ENCODE results near the gene ARID1B. TPM values are rescaled to one million over a fixed set of nuclear protein-coding genes. Genes with fewer than 3 reads are reported as not detected.

Gene ARID1B
- total and polyA plus RNA-seq, 2 of the 4 experiments (the other 2 are of a cell fraction), result 14.5 to 20.1 TPM

DNA sequence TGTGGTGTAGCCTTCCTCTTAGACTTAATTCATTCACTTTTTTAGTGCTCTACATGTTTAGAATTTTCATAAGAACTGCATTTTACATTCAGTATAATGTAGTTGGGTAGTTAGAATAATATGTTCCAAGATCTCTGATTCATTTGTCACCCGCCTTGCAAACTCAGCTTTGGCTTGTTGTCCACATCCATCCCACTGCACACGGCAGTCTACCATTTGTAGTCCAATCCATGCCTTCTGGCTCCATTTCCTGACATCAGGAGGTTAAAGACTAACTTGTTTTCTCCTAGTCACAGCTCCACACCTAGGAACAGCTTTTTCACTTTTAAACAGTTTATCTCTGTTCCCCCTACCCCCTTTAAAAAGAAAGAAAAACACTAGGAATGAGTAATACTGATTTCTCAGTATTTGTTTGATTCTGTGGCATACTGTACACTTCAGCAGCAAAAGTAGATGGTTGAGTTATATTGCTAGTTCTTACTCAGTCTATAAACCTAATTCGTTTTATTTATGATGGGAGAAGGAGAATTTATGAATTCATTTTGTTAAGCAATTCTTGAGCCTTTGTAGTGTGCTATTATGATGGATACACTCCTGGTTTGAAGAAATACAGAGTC lies 180.9 kb downstream of the ARID1B start:
- H3K14ac ChIP-seq (replicated peaks; ENCODE audit: low read depth, low read length), result no peak overlapping the region
- no TSS peak for BruUV-seq (replicated peaks)
- no peak overlapping the region for H2BK120ac ChIP-seq (ENCODE audit: low read depth, low read length)
- H2AFZ ChIP-seq (replicated peaks; ENCODE audit: low read length, poor library complexity), result no peak overlapping the region
- peaks cover 15% of the 10 kb centered on the region for H3K4me1 ChIP-seq (ENCODE audit: control insufficient read depth, insufficient read depth, low read length)
- H4K91ac ChIP-seq (ENCODE audit: insufficient read depth, low read depth, low read length), result no peak overlapping the region
- intact Hi-C loops (cut with micrococcal nuclease), result loop anchor here (10.0 kb wide), 2 partner anchors 273 to 317 kb away; no protein-coding TSS in a partner anchor
- H3K27ac ChIP-seq (ENCODE audit: insufficient read depth, low read length), result no peak overlapping the region
- H3K4ac ChIP-seq (ENCODE audit: low read depth, low read length), result no peak overlapping the region; the same call in 1 of the 2 replicates
- no peak overlapping the region for H2BK20ac ChIP-seq (ENCODE audit: low read depth, low read length)
- dilution Hi-C loops (cut with HindIII; ENCODE audit: low sequenced_read_pairs, unreplicated experiment), result no loop called here
- H3K36me3 ChIP-seq (ENCODE audit: control insufficient read depth, insufficient read depth, low read length), result no peaks in the 10 kb centered on the region
- H2BK15ac ChIP-seq (ENCODE audit: low read depth, low read length), result no peak overlapping the region
- no peak overlapping the region for H2AK5ac ChIP-seq (ENCODE audit: low read depth, low read length)
- ATAC-seq (ENCODE audit: low read depth) (peak; percentile 7; the same call in 1 of the 2 replicates), DNase-seq (peak; percentile 35)
- ChIA-PET POLR2A (ENCODE audit: unreplicated experiment) (no interaction called here), CTCF (no interaction called here)
- no CpG with 5 or more reads among the region's 3 CpGs for WGBS, 2 experiments (ENCODE audit: extremely low coverage in 2 of 2, insufficient read length in 1 of 2)
- peaks cover 26 to 71% of the 10 kb centered on the region in 2 experiments for H3K79me1 ChIP-seq (ENCODE audit: low read depth in 1 of 2, low read length in 2 of 2)
- no peak overlapping the region for H3K23ac ChIP-seq (ENCODE audit: low read depth, low read length)
- no peaks in the 10 kb centered on the region for H3K27me3 ChIP-seq (ENCODE audit: control insufficient read depth, insufficient read depth, low read length)
- no peak overlapping the region for H3K18ac ChIP-seq (ENCODE audit: low read depth, low read length)
- H4K5ac ChIP-seq (ENCODE audit: low read depth, low read length), result no peak overlapping the region
- TF ChIP-seq BHLHE40 (IDR thresholded peaks at IDR 0.05; ENCODE audit: low read depth, low read length) (no peak), POLR2A (IDR thresholded peaks at IDR 0.05; ENCODE audit: low read depth, low read length) (no peak), SMC3 (IDR thresholded peaks at IDR 0.05; ENCODE audit: low read depth, low read length) (no peak), CEBPB (IDR thresholded peaks at IDR 0.05; ENCODE audit: low read depth, low read length) (no peak), RFX5 (IDR thresholded peaks at IDR 0.05; ENCODE audit: low read depth, low read length) (no peak), CHD1 (IDR thresholded peaks at IDR 0.05; ENCODE audit: low read depth, low read length) (no peak), MXI1 (IDR thresholded peaks at IDR 0.05; ENCODE audit: borderline replicate concordance, low read depth, low read length) (no peak), MAFK (IDR thresholded peaks at IDR 0.05; ENCODE audit: low read depth, low read length) (no peak), MAZ (IDR thresholded peaks at IDR 0.05; ENCODE audit: borderline replicate concordance, low read depth, low read length) (no peak), RAD21 (IDR thresholded peaks at IDR 0.05; ENCODE audit: low read length) (no peak), FOS (IDR thresholded peaks at IDR 0.05; ENCODE audit: low read depth, low read length) (no peak), NFE2L2 (IDR thresholded peaks at IDR 0.05; ENCODE audit: low read depth, low read length) (no peak), RCOR1 (IDR thresholded peaks at IDR 0.05; ENCODE audit: insufficient replicate concordance, low read length) (no peak)
- TF ChIP-seq, protein P1, sequence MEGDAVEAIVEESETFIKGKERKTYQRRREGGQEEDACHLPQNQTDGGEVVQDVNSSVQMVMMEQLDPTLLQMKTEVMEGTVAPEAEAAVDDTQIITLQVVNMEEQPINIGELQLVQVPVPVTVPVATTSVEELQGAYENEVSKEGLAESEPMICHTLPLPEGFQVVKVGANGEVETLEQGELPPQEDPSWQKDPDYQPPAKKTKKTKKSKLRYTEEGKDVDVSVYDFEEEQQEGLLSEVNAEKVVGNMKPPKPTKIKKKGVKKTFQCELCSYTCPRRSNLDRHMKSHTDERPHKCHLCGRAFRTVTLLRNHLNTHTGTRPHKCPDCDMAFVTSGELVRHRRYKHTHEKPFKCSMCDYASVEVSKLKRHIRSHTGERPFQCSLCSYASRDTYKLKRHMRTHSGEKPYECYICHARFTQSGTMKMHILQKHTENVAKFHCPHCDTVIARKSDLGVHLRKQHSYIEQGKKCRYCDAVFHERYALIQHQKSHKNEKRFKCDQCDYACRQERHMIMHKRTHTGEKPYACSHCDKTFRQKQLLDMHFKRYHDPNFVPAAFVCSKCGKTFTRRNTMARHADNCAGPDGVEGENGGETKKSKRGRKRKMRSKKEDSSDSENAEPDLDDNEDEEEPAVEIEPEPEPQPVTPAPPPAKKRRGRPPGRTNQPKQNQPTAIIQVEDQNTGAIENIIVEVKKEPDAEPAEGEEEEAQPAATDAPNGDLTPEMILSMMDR (conservative IDR thresholded peaks at IDR 0.05; ENCODE audit: low read depth, low read length), result no peak
- TF ChIP-seq, protein P2, sequence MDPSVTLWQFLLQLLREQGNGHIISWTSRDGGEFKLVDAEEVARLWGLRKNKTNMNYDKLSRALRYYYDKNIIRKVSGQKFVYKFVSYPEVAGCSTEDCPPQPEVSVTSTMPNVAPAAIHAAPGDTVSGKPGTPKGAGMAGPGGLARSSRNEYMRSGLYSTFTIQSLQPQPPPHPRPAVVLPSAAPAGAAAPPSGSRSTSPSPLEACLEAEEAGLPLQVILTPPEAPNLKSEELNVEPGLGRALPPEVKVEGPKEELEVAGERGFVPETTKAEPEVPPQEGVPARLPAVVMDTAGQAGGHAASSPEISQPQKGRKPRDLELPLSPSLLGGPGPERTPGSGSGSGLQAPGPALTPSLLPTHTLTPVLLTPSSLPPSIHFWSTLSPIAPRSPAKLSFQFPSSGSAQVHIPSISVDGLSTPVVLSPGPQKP (IDR thresholded peaks at IDR 0.05; ENCODE audit: borderline replicate concordance, low read depth, low read length), result no peak
- TF ChIP-seq, protein P3, sequence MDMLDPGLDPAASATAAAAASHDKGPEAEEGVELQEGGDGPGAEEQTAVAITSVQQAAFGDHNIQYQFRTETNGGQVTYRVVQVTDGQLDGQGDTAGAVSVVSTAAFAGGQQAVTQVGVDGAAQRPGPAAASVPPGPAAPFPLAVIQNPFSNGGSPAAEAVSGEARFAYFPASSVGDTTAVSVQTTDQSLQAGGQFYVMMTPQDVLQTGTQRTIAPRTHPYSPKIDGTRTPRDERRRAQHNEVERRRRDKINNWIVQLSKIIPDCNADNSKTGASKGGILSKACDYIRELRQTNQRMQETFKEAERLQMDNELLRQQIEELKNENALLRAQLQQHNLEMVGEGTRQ (IDR thresholded peaks at IDR 0.05; ENCODE audit: low read depth, low read length), result no peak
- H3K9me3 ChIP-seq (ENCODE audit: control insufficient read depth, insufficient read depth, low read length), result no peaks in the 10 kb centered on the region
- no peak overlapping the region for H3K4me3 ChIP-seq (ENCODE audit: insufficient read depth, low read depth, low read length)
- in situ Hi-C loops (cut with MboI; ENCODE audit: low sequenced_read_pairs), result loop anchor here (10.0 kb wide), 1 partner anchor 173 kb away; no protein-coding TSS in a partner anchor
- H3K9me1 ChIP-seq (ENCODE audit: insufficient read depth, low read length), result peaks cover 17% of the 10 kb centered on the region
- H4K20me1 ChIP-seq (ENCODE audit: insufficient read depth, low read length), result peaks cover 9% of the 10 kb centered on the region
- peak overlapping the region; percentile 73 for H3K4me2 ChIP-seq (ENCODE audit: low read depth, low read length)
- H3K56ac ChIP-seq (ENCODE audit: extremely low read depth, insufficient read depth, low read length), result no peak overlapping the region
- no peak overlapping the region for H4K8ac ChIP-seq (ENCODE audit: low read depth in 2 of 2, low read length in 2 of 2)
- no peak overlapping the region for H3K9ac ChIP-seq (ENCODE audit: low read depth, low read length)
- no peak overlapping the region for H2AK9ac ChIP-seq (replicated peaks; ENCODE audit: low read depth, low read length, poor library complexity)
- peak overlapping the region; percentile 14 for H2BK5ac ChIP-seq (ENCODE audit: low read depth, low read length, poor library complexity, severe bottlenecking)

All from IMR-90 (cell line).